Measurements from ENCODE around the gene COX19. TPM values are rescaled to one million over a fixed set of nuclear protein-coding genes. Genes with fewer than 3 reads are reported as not detected.

COX19 gene
- total and polyA plus RNA-seq, 2 of the 13 experiments (the other 11 are each of a cell fraction or from before 2014, with no cell fraction given), result 11.5 to 21.7 TPM

DNA sequence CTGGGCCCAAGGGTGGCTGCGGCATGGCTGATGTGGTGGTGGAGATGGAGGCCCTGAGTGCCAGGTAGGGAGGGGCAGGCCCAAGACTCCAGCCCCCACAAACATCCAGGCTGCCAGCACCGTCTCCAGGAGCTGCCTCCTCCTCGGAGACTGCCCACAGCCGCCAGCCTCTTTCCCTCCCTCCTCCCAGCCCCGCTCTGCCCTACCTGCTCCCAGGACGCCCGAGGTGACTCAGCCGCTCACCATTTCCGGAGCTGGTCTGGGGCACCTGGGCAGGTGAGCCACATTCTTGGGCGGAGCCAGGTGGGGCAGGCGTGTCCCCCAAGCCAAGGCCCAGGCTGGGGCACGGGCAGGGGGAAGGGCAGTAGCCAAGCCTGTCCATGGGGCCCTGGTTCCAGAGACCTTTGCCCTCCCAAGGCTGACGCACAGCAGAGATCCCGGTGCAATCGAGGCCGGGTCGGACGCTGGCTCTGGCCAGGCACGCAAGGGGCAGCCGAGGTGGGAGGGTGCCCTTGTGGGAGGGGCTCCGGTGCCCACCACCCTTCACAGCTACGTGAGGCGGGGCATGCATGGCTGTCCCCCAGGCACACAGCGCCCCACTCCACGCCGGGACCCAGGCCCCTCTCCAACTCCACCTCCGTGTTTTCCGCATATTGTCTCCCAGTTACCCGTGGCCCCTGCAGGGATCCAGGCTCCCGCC is 29.6 kb downstream of the COX19 start (continued):
- TF ChIP-seq, protein P1, sequence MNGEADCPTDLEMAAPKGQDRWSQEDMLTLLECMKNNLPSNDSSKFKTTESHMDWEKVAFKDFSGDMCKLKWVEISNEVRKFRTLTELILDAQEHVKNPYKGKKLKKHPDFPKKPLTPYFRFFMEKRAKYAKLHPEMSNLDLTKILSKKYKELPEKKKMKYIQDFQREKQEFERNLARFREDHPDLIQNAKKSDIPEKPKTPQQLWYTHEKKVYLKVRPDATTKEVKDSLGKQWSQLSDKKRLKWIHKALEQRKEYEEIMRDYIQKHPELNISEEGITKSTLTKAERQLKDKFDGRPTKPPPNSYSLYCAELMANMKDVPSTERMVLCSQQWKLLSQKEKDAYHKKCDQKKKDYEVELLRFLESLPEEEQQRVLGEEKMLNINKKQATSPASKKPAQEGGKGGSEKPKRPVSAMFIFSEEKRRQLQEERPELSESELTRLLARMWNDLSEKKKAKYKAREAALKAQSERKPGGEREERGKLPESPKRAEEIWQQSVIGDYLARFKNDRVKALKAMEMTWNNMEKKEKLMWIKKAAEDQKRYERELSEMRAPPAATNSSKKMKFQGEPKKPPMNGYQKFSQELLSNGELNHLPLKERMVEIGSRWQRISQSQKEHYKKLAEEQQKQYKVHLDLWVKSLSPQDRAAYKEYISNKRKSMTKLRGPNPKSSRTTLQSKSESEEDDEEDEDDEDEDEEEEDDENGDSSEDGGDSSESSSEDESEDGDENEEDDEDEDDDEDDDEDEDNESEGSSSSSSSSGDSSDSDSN (CRISPR knock-in tag; IDR thresholded peaks at IDR 0.05), result peak; percentile 70
- TF ChIP-seq SP5 (CRISPR knock-in tag; IDR thresholded peaks at IDR 0.05; ENCODE audit: borderline replicate concordance, low read depth) (0 out of 2 replicates have a peak, but pooled peaks have one; percentile 32), ZEB1 (IDR thresholded peaks at IDR 0.05; ENCODE audit: insufficient replicate concordance, low read depth) (peak; percentile 99), HOXA9 (CRISPR knock-in tag; IDR thresholded peaks at IDR 0.05; ENCODE audit: borderline replicate concordance) (no peak), KDM2A (CRISPR knock-in tag; IDR thresholded peaks at IDR 0.05; ENCODE audit: borderline replicate concordance, low read depth) (peak; percentile 25; the same call in 1 of the 2 replicates), NR2F6 (IDR thresholded peaks at IDR 0.05) (no peak), NR2F6 (CRISPR knock-in tag; IDR thresholded peaks at IDR 0.05) (peak; percentile 67; the same call in 1 of the 2 replicates), ASH2L (IDR thresholded peaks at IDR 0.05; ENCODE audit: insufficient read length, low read depth, low read length) (peak; percentile 16), SP1 (IDR thresholded peaks at IDR 0.05) (no peak), SP1 (CRISPR knock-in tag; IDR thresholded peaks at IDR 0.05) (no peak), ZBTB38 (CRISPR knock-in tag; IDR thresholded peaks at IDR 0.05) (peak; percentile 49), HNF4G (IDR thresholded peaks at IDR 0.05; ENCODE audit: borderline replicate concordance, low read depth, low read length) (peak; percentile 62; the same call in 1 of the 2 replicates), HNF4G (CRISPR knock-in tag; IDR thresholded peaks at IDR 0.05; ENCODE audit: borderline replicate concordance, low read depth) (no peak), RXRA (CRISPR knock-in tag; IDR thresholded peaks at IDR 0.05) (peak; percentile 69), ZNF460 (CRISPR knock-in tag; IDR thresholded peaks at IDR 0.05; ENCODE audit: borderline replicate concordance) (0 out of 2 replicates have a peak, but pooled peaks have one; percentile 14), NRL (CRISPR knock-in tag; IDR thresholded peaks at IDR 0.05; ENCODE audit: borderline replicate concordance) (peak; percentile 13; the same call in 1 of the 2 replicates), NR2F1 (CRISPR knock-in tag; IDR thresholded peaks at IDR 0.05) (0 out of 4 replicates have a peak, but pooled peaks of 1 of the 2 experiments have one; percentile 26)
- TF ChIP-seq, protein P2, sequence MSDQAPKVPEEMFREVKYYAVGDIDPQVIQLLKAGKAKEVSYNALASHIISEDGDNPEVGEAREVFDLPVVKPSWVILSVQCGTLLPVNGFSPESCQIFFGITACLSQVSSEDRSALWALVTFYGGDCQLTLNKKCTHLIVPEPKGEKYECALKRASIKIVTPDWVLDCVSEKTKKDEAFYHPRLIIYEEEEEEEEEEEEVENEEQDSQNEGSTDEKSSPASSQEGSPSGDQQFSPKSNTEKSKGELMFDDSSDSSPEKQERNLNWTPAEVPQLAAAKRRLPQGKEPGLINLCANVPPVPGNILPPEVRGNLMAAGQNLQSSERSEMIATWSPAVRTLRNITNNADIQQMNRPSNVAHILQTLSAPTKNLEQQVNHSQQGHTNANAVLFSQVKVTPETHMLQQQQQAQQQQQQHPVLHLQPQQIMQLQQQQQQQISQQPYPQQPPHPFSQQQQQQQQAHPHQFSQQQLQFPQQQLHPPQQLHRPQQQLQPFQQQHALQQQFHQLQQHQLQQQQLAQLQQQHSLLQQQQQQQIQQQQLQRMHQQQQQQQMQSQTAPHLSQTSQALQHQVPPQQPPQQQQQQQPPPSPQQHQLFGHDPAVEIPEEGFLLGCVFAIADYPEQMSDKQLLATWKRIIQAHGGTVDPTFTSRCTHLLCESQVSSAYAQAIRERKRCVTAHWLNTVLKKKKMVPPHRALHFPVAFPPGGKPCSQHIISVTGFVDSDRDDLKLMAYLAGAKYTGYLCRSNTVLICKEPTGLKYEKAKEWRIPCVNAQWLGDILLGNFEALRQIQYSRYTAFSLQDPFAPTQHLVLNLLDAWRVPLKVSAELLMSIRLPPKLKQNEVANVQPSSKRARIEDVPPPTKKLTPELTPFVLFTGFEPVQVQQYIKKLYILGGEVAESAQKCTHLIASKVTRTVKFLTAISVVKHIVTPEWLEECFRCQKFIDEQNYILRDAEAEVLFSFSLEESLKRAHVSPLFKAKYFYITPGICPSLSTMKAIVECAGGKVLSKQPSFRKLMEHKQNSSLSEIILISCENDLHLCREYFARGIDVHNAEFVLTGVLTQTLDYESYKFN (CRISPR knock-in tag; conservative IDR thresholded peaks at IDR 0.05), result peak; percentile 54
- TF ChIP-seq, protein P3, sequence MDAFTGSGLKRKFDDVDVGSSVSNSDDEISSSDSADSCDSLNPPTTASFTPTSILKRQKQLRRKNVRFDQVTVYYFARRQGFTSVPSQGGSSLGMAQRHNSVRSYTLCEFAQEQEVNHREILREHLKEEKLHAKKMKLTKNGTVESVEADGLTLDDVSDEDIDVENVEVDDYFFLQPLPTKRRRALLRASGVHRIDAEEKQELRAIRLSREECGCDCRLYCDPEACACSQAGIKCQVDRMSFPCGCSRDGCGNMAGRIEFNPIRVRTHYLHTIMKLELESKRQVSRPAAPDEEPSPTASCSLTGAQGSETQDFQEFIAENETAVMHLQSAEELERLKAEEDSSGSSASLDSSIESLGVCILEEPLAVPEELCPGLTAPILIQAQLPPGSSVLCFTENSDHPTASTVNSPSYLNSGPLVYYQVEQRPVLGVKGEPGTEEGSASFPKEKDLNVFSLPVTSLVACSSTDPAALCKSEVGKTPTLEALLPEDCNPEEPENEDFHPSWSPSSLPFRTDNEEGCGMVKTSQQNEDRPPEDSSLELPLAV (CRISPR knock-in tag; conservative IDR thresholded peaks at IDR 0.05; ENCODE audit: low read depth), result no peak
